RPMI7951 (cell line): ENCODE measurements around the gene LRRK1. TPM values are rescaled to one million over a fixed set of nuclear protein-coding genes. Genes with fewer than 3 reads are reported as not detected.
A peak's percentile ranks its signal among the peaks of the same experiment; 100 is the strongest.

ENCODE experiments used
- DNase-seq: peaks from one replicate; pipeline ENCODE4 v3.0.0-alpha.2; 2012; ENCODE audit warnings: low read depth
- total RNA-seq: library from RNA; depleted of rRNA; stranded (reverse); fragments of >200 nt; shearing (Covaris generic); gene quantifications from 2 replicates; pipeline ENCODE4 v1.2.3, GENCODE V29; 2014

The LRRK1 gene
- total RNA-seq, 1 experiment from 2014 or later, result 5.0 TPM

GRCh38 chr15:100939791-100940190 lies 20.6 kb downstream of the LRRK1 start:
- no peak for DNase-seq

GRCh38 chr15:100940767-100941379 lies 21.7 kb downstream of the LRRK1 start:
- no peak for DNase-seq

GRCh38 chr15:100941536-100941935 lies 22.4 kb downstream of the LRRK1 start:
- DNase-seq, result no peak

- DNase-seq, result no peak
Observed at GRCh38 chr15:100942656-100943425, 23.7 kb downstream of the LRRK1 start.

GRCh38 chr15:100944244-100944895 lies 25.2 kb downstream of the LRRK1 start:
- no peak for DNase-seq

GRCh38 chr15:100944986-100945385 lies 25.8 kb downstream of the LRRK1 start:
- no peak for DNase-seq

- no peak for DNase-seq
Observed at GRCh38 chr15:100947760-100948429, 28.7 kb downstream of the LRRK1 start.

- DNase-seq, result no peak
Observed at GRCh38 chr15:100948430-100948762, 29.2 kb downstream of the LRRK1 start.

GRCh38 chr15:100949691-100950090 lies 30.5 kb downstream of the LRRK1 start:
- no peak for DNase-seq

- DNase-seq, result no peak
Observed at GRCh38 chr15:100951965-100952364, 32.8 kb downstream of the LRRK1 start.

- no peak for DNase-seq
Observed at GRCh38 chr15:100952566-100952965, 33.4 kb downstream of the LRRK1 start.

GRCh38 chr15:100958326-100959065 lies 39.3 kb downstream of the LRRK1 start:
- DNase-seq, result peak; percentile 93

- DNase-seq, result peak; percentile 78
Observed at GRCh38 chr15:100959066-100960050, 40.2 kb downstream of the LRRK1 start.

GRCh38 chr15:100966997-100967396 lies 47.8 kb downstream of the LRRK1 start:
- DNase-seq, result no peak

GRCh38 chr15:100968050-100968966 lies 49.2 kb downstream of the LRRK1 start:
- peak; percentile 65 for DNase-seq

- DNase-seq, result no peak
Observed at GRCh38 chr15:100972975-100973350, 53.8 kb downstream of the LRRK1 start.

GRCh38 chr15:100973351-100974111 lies 54.4 kb downstream of the LRRK1 start:
- DNase-seq, result no peak

- DNase-seq, result no peak
Observed at GRCh38 chr15:100975043-100975442, 55.9 kb downstream of the LRRK1 start.
